IPS-11a (cell line): ENCODE data around the gene ARRDC1.

Experiments
- H3K4me3 ChIP-seq: one replicate; pipeline ENCODE4 v1.5.1; 2013; ENCODE audit warnings: low read depth, low read length, control low read depth

ARRDC1 gene

GRCh38 chr9:137638680-137639079 lies 33.2 kb downstream of the ARRDC1 start:
- H3K4me3 ChIP-seq, result no peak overlapping the region

- no peak overlapping the region for H3K4me3 ChIP-seq
Measured at GRCh38 chr9:137639303-137640051, 34.0 kb downstream of the ARRDC1 start.

- H3K4me3 ChIP-seq, result no peak overlapping the region
Measured at GRCh38 chr9:137640862-137641261, 35.4 kb downstream of the ARRDC1 start.

GRCh38 chr9:137642118-137642601 lies 36.7 kb downstream of the ARRDC1 start:
- H3K4me3 ChIP-seq, result no peak overlapping the region

GRCh38 chr9:137642892-137643291 lies 37.4 kb downstream of the ARRDC1 start:
- no peak overlapping the region for H3K4me3 ChIP-seq

- no peak overlapping the region for H3K4me3 ChIP-seq
Measured at GRCh38 chr9:137643921-137644320, 38.4 kb downstream of the ARRDC1 start.

- no peak overlapping the region for H3K4me3 ChIP-seq
Measured at GRCh38 chr9:137645211-137645610, 39.7 kb downstream of the ARRDC1 start.

- H3K4me3 ChIP-seq, result no peak overlapping the region
Measured at GRCh38 chr9:137646341-137646740, 40.9 kb downstream of the ARRDC1 start.

- H3K4me3 ChIP-seq, result no peak overlapping the region
Measured at GRCh38 chr9:137647096-137647714, 41.7 kb downstream of the ARRDC1 start.

- H3K4me3 ChIP-seq, result no peak overlapping the region
Measured at GRCh38 chr9:137648396-137648795, 42.9 kb downstream of the ARRDC1 start.

GRCh38 chr9:137649553-137649952 lies 44.1 kb downstream of the ARRDC1 start:
- H3K4me3 ChIP-seq, result no peak overlapping the region

- H3K4me3 ChIP-seq, result no peak overlapping the region
Measured at GRCh38 chr9:137650259-137650658, 44.8 kb downstream of the ARRDC1 start.

- no peak overlapping the region for H3K4me3 ChIP-seq
Measured at GRCh38 chr9:137650779-137651178, 45.3 kb downstream of the ARRDC1 start.

GRCh38 chr9:137656416-137656815 lies 50.9 kb downstream of the ARRDC1 start:
- no peak overlapping the region for H3K4me3 ChIP-seq

- no peak overlapping the region for H3K4me3 ChIP-seq
Measured at GRCh38 chr9:137657606-137658005, 52.1 kb downstream of the ARRDC1 start.

GRCh38 chr9:137658781-137659180 lies 53.3 kb downstream of the ARRDC1 start:
- H3K4me3 ChIP-seq, result no peak overlapping the region

GRCh38 chr9:137660144-137660543 lies 54.7 kb downstream of the ARRDC1 start:
- no peak overlapping the region for H3K4me3 ChIP-seq

GRCh38 chr9:137663584-137663983 lies 58.1 kb downstream of the ARRDC1 start:
- no peak overlapping the region for H3K4me3 ChIP-seq

GRCh38 chr9:137664676-137665075 lies 59.2 kb downstream of the ARRDC1 start:
- no peak overlapping the region for H3K4me3 ChIP-seq
